ENCODE results near the gene ATG9A. TPM values are rescaled to one million over a fixed set of nuclear protein-coding genes. Genes with fewer than 3 reads are reported as not detected.
A peak's percentile ranks its signal among the peaks of the same experiment; 100 is the strongest.

Gene ATG9A
- total RNA-seq, 4 donors from 2014 or later, result 23.4 to 40.0 (median 30.5) TPM

DNA sequence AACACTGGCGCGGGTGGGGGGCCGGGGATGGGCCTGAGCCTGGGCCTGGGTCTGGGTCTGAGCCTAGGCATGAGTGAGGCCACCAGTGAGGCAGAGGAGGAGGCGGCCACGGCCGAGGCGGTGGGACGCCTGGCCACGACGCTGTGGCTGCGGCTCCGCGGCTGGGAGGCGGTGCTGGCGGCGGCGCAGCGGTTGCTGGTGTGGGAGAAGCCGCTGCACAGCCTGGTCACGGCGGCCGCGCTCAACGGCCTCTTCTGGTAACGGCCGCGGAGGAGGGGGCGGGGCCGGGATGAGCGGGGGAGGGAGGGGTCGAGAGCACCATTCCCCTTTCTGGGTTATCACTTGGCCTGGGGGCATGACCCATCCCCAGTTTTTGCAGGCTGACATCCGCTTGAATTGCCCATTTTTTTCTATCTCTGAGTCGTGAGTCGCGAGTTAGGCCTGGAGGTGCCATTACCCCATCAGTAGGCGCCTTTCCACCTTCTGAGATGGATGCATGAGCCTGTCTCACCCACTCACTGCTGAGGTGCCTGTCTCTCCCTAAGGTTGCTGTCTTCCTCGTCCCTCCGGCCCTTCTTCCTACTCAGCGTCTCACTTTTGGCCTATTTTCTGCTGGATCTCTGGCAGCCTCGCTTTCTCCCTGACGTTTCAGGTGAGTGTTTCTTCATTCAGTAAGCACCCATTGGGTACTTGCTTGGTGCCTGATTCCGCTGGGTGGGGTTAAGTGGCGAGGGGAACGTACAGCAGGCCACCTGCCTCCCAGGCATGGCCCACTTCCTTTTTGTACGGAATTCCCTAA, 50.9 kb downstream of the ATG9A start:
- peak overlapping the region; percentile 92 to 99 (median 98) for H3K27ac ChIP-seq
- peaks cover 0 to 57% (median 23%) of the 10 kb centered on the region in 3 donors for H3K36me3 ChIP-seq
- peak in 1 of 5 experiments; percentile 1 for TF ChIP-seq CTCF (IDR thresholded peaks at IDR 0.05)
- TF ChIP-seq POLR2A (IDR thresholded peaks at IDR 0.05), result no peak
- TF ChIP-seq EP300 (IDR thresholded peaks at IDR 0.05), result no peak
- H3K4me1 ChIP-seq, result peaks cover 3 to 42% (median 25%) of the 10 kb centered on the region in 4 donors
- no peaks in the 10 kb centered on the region for H3K9me3 ChIP-seq
- peak; percentile 39 to 40 for DNase-seq (ENCODE audit: low spot score in 2 of 2)
- peak overlapping the region; percentile 83 to 94 (median 90) for H3K4me3 ChIP-seq
- H3K27me3 ChIP-seq, result no peaks in the 10 kb centered on the region
- 5% methylated on average over 32 to 42 of the region's 45 CpGs for WGBS, 2 donors

DNA sequence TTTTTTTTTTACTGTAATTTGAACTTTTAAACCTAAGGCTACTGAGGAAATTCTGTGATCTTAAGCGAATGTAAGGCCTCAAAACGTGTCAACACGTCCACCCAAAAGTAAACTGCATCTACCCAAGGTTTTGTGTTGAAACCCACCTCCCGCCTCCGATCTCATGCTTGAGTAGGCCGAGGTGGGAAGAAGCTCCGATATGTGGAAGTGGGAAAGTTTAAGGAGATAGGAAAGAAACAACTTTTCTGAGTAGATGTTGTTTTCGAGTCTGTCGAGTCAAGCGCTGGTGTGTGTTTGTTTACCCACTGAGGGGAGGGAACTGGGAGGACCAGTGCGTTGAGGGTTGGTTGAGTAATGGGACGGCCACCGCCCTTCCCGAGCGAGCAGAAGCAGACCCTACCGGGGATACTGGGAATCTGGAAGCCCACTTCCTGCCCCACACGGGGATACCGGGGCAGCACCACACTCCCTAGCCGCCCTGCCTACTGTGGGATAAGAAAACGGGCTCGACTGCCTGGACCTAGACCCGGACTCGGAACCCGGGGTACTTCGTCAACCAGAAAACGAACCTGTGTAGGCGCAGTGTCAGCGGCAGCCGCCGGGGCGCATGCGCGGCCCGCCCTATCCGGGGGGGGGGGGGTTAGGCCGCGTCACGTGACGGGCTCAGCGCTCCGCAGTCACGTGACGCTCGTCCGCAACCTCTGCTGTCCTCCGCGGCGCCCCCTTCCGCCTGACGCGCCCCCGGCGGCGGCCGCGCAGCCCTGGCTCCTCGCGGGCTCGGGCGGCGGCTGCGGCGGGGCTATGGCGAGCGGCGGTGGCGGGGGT, 51.7 kb downstream of the ATG9A start, which contains the start of gene RETREG2:
RETREG2 (plus strand) TSS at position 724 of the 825 bp plus-strand sequence; CDS start at position 802, 78 bp downstream.
- peaks cover 3 to 41% (median 25%) of the 10 kb centered on the region in 4 donors for H3K4me1 ChIP-seq
- H3K9me3 ChIP-seq, result no peaks in the 10 kb centered on the region
- H3K27ac ChIP-seq, result peak within 1 kb of the TSS; percentile 92 to 99 (median 98)
- 1% methylated on average over 38 to 46 of the region's 67 CpGs for WGBS, 2 donors
- peaks cover 0 to 57% (median 21%) of the 10 kb centered on the region in 3 donors for H3K36me3 ChIP-seq
- TF ChIP-seq EP300 (IDR thresholded peaks at IDR 0.05), result peak; percentile 58 to 100
- peak; percentile 98 to 99 for TF ChIP-seq POLR2A (IDR thresholded peaks at IDR 0.05)
- peak; percentile 28 to 71 (median 66) for TF ChIP-seq CTCF (IDR thresholded peaks at IDR 0.05)
- peak within 1 kb of the TSS; percentile 83 to 94 (median 92) for H3K4me3 ChIP-seq
- DNase-seq (ENCODE audit: low spot score in 2 of 2), result peak; percentile 68 to 87
- H3K27me3 ChIP-seq, result no peaks in the 10 kb centered on the region

DNA sequence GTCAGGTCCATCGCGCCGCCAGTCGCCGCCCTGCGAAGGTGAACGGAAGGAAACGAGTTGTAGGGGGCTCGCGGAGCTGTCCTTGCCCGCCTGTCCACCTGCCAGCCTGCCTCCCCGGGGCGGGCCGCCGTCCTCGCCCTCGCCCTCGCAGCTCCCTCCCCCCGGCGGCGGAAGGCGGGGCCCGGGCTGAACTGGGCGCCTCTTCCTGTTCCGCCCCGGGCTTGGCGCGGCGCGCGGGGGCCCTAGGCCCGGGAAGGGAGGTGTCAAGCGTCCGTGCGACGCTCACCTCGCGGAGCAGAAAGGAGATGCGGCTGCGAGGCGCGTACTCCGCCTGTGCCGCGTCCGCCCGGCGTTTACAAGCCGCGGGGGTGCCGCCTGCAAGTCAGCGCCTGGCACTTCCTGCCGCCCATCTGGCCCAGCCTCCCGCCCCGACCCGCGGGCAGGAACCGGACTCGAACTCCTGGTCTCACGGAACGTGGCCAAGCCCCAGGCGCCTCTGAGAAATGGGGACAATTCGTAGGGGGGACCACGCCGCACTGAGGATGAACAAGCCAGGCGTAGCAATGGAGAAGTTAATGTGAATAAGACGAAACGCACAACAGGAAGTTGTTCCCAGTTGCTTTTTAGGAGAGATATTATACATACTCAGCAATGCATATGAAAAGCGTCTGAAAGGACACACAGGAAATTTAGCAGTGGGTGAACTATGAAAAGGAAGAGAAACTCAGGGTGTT, 52.5 kb downstream of the ATG9A start, which contains the start of gene CNPPD1:
CNPPD1 (minus strand) TSS at position 108 of the 734 bp plus-strand sequence; CDS start at position 11, 97 bp downstream.
- 0 to 1% methylated on average over 23 to 39 of the region's 69 CpGs for WGBS, 2 donors
- Histone ChIP-seq H3K27ac (peak within 1 kb of the TSS; percentile 92 to 99 (median 98)), H3K9me3 (no peaks in the 10 kb centered on the region), H3K4me1 (peaks cover 3 to 38% (median 25%) of the 10 kb centered on the region in 4 donors), H3K27me3 (no peaks in the 10 kb centered on the region), H3K36me3 (peaks cover 0 to 57% (median 23%) of the 10 kb centered on the region in 3 donors), H3K4me3 (peak within 1 kb of the TSS; percentile 83 to 94 (median 92))
- DNase-seq (ENCODE audit: low spot score in 2 of 2), result peak; percentile 81 to 83
- peak in 1 of 5 experiments; percentile 56 for TF ChIP-seq CTCF (IDR thresholded peaks at IDR 0.05)
- TF ChIP-seq POLR2A (IDR thresholded peaks at IDR 0.05), result peak; percentile 98 to 99
- peak; percentile 78 to 100 for TF ChIP-seq EP300 (IDR thresholded peaks at IDR 0.05)

DNA sequence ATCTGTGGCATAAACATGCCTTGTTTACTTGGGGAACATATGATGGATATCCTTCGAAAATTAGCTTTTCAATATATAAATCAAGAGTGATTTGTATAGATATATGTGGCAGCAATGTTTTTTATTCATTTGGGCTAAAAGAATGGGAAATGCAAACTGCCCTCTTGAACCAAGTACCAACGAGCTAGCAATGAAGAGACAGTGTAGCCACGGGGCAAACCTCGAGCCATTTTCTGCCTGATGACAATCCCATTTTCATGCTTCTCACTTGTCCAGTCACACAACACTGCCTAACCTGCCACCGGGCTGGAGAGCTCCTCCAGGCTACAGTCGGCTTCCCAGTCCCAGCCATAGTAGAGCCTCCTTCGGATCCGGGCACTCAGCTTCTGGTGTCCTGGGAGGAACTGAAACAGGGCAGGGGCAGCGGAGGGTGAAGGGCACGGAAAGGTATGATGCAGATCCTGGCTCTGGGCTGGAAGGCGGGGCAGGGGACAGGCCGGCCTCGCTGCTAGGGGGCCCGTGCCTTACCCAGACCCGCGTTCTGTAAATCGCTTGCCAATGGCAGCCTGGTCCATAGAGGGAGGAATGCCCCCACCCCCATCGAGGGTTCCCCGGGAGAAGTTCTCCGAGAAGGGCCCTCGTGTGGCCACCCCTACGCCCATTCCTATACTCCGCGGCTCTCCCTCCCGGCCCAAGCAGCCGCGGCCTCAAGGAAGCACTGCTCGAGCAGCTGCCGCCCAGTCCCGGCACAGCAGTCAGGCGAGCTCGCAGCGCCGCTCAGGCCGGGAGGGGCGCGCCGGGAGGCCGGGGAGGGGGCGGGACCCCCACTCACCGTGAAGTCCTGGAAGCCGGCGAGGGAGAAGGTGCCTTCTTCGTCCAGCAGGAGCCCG, 53.3 kb downstream of the ATG9A start:
- 2 to 5% methylated on average over 18 to 41 of the region's 45 CpGs for WGBS, 2 donors
- Histone ChIP-seq H3K27me3 (no peaks in the 10 kb centered on the region), H3K9me3 (no peaks in the 10 kb centered on the region), H3K4me3 (peak overlapping the region; percentile 83 to 94 (median 92)), H3K36me3 (peaks cover 0 to 52% (median 23%) of the 10 kb centered on the region in 3 donors), H3K27ac (peak overlapping the region; percentile 92 to 99 (median 98)), H3K4me1 (peaks cover 3 to 45% (median 29%) of the 10 kb centered on the region in 4 donors)
- DNase-seq (ENCODE audit: low spot score in 2 of 2), result peak; percentile 21 to 34
- TF ChIP-seq EP300 (IDR thresholded peaks at IDR 0.05) (no peak), CTCF (IDR thresholded peaks at IDR 0.05) (peak in 2 of 5 experiments; percentile 12 to 16)
